GM19193 (cell line): ENCODE measurements around the gene FAM83G.
"Not testable (repeated sequence)": the region's sequence is repeated elsewhere in the genome, so short reads cannot be mapped to it uniquely, and the experiment has no call there.

ENCODE experiments used
- POLR2A ChIP-seq: IDR thresholded peaks from 4 replicates; pipeline ENCODE4 v1.6.1; 2011; ENCODE audit not compliant: insufficient read depth, insufficient read length; ENCODE audit errors: extremely low read depth

Gene FAM83G

GRCh38 chr17:19004421-19005136, at the start of gene FAM83G:
Gene FAM83G, minus strand, starts transcription at chr17:19004764. Its CDS starts 723 bp downstream, at chr17:19004041.
- peak; percentile 71 for TF ChIP-seq POLR2A

GRCh38 chr17:19046782-19047375, 42.3 kb upstream of the FAM83G start, which contains the start of gene GRAP:
Gene GRAP, minus strand, starts transcription at chr17:19046957. Its CDS starts 31 bp downstream, at chr17:19046926.
- not testable (repeated sequence) for TF ChIP-seq POLR2A

- TF ChIP-seq POLR2A: no peak
Observed at GRCh38 chr17:19024101-19025078, 19.8 kb upstream of the FAM83G start.

- TF ChIP-seq POLR2A: no peak
Observed at GRCh38 chr17:19023209-19023999, 18.8 kb upstream of the FAM83G start.

- TF ChIP-seq POLR2A: no peak
Observed at GRCh38 chr17:19022747-19023146, 18.2 kb upstream of the FAM83G start.

GRCh38 chr17:19022128-19022527, 17.6 kb upstream of the FAM83G start:
- no peak for TF ChIP-seq POLR2A

GRCh38 chr17:19021622-19022083, 17.1 kb upstream of the FAM83G start:
- no peak for TF ChIP-seq POLR2A

- TF ChIP-seq POLR2A: no peak
Observed at GRCh38 chr17:19020016-19020415, 15.5 kb upstream of the FAM83G start.

GRCh38 chr17:19019041-19019941, 14.7 kb upstream of the FAM83G start:
- TF ChIP-seq POLR2A: peak; percentile 49

- no peak for TF ChIP-seq POLR2A
Observed at GRCh38 chr17:19018600-19018950, 14.0 kb upstream of the FAM83G start.

GRCh38 chr17:19017804-19018599, 13.4 kb upstream of the FAM83G start:
- TF ChIP-seq POLR2A: peak; percentile 23

GRCh38 chr17:19017401-19017800, 12.8 kb upstream of the FAM83G start:
- TF ChIP-seq POLR2A: no peak

- no peak for TF ChIP-seq POLR2A
Observed at GRCh38 chr17:19016881-19017280, 12.3 kb upstream of the FAM83G start.
